ENCODE results near the gene CFAP90.

- TF ChIP-seq CTCF (conservative IDR thresholded peaks at IDR 0.05): no peak
- TF ChIP-seq EZH2 (IDR thresholded peaks at IDR 0.05; ENCODE audit: low read depth): no peak
Measured at GRCh38 chr5:7869474-7870136, 18.7 kb upstream of the CFAP90 start.
